ENCODE results near the gene PHF20. TPM values are rescaled to one million over a fixed set of nuclear protein-coding genes. Genes with fewer than 3 reads are reported as not detected.

PHF20 gene
- total and polyA plus RNA-seq, 2 of the 13 experiments (the other 11 are each of a cell fraction or from before 2014, with no cell fraction given), result 22.8 to 34.1 TPM

- TF ChIP-seq TFDP2 (CRISPR knock-in tag; IDR thresholded peaks at IDR 0.05), result peak; percentile 98
- TF ChIP-seq ELF1 (CRISPR knock-in tag; IDR thresholded peaks at IDR 0.05), result peak; percentile 82
- peak; percentile 62 for TF ChIP-seq ZNF609 (CRISPR knock-in tag; IDR thresholded peaks at IDR 0.05; ENCODE audit: borderline replicate concordance)
- peak; percentile 95 for TF ChIP-seq NRL (CRISPR knock-in tag; IDR thresholded peaks at IDR 0.05; ENCODE audit: borderline replicate concordance)
- TF ChIP-seq ZNF264 (CRISPR knock-in tag; IDR thresholded peaks at IDR 0.05), result peak; percentile 99
- TF ChIP-seq BRF2 (CRISPR knock-in tag; IDR thresholded peaks at IDR 0.05), result peak; percentile 99
- peak; percentile 73 for TF ChIP-seq ZNF605 (CRISPR knock-in tag; IDR thresholded peaks at IDR 0.05)
- TF ChIP-seq ZNF775 (CRISPR knock-in tag; IDR thresholded peaks at IDR 0.05; ENCODE audit: borderline replicate concordance), result peak; percentile 76; the same call in 1 of the 2 replicates
- peak; percentile 86 for TF ChIP-seq CSRNP1 (CRISPR knock-in tag; IDR thresholded peaks at IDR 0.05)
- TF ChIP-seq ZFP62 (CRISPR knock-in tag; IDR thresholded peaks at IDR 0.05), result peak; percentile 17; the same call in 1 of the 2 replicates
- TF ChIP-seq ZBTB43 (CRISPR knock-in tag; conservative IDR thresholded peaks at IDR 0.05), result peak; percentile 96
- TF ChIP-seq ZGPAT (CRISPR knock-in tag; IDR thresholded peaks at IDR 0.05), result peak; percentile 100
- no peak for TF ChIP-seq RAD51 (IDR thresholded peaks at IDR 0.05; ENCODE audit: borderline replicate concordance)
- TF ChIP-seq NAIF1 (CRISPR knock-in tag; IDR thresholded peaks at IDR 0.05; ENCODE audit: borderline replicate concordance), result peak; percentile 94
- TF ChIP-seq RELA (CRISPR knock-in tag; IDR thresholded peaks at IDR 0.05), result no peak
Measured at GRCh38 chr20:35741892-35742740, 29.7 kb upstream of the PHF20 start, which contains the start of gene RBM39 (continued).
